ENCODE measurements around the gene JADE2.

JADE2 gene

GRCh38 chr5:134530301-134531077, 5.0 kb downstream of the JADE2 start:
- no peak for DNase-seq

- DNase-seq, result no peak
Measured at GRCh38 chr5:134533115-134533815, 7.8 kb downstream of the JADE2 start.

- no peak for DNase-seq
Measured at GRCh38 chr5:134534058-134534725, 8.7 kb downstream of the JADE2 start.

GRCh38 chr5:134534726-134535110, 9.2 kb downstream of the JADE2 start:
- no peak for DNase-seq

GRCh38 chr5:134536876-134537275, 11.4 kb downstream of the JADE2 start:
- DNase-seq, result no peak

GRCh38 chr5:134537297-134537696, 11.8 kb downstream of the JADE2 start:
- DNase-seq, result no peak

- DNase-seq, result no peak
Measured at GRCh38 chr5:134538296-134538695, 12.8 kb downstream of the JADE2 start.

- DNase-seq, result no peak
Measured at GRCh38 chr5:134539732-134540131, 14.3 kb downstream of the JADE2 start.

GRCh38 chr5:134540747-134541733, 15.6 kb downstream of the JADE2 start:
- DNase-seq, result no peak

GRCh38 chr5:134541736-134542376, 16.4 kb downstream of the JADE2 start:
- no peak for DNase-seq

- DNase-seq, result peak; percentile 22 to 42
Measured at GRCh38 chr5:134543820-134544614, 18.5 kb downstream of the JADE2 start.

- DNase-seq, result no peak
Measured at GRCh38 chr5:134545070-134545868, 19.8 kb downstream of the JADE2 start.

GRCh38 chr5:134547066-134547465, 21.6 kb downstream of the JADE2 start:
- no peak for DNase-seq

GRCh38 chr5:134547579-134547978, 22.1 kb downstream of the JADE2 start:
- DNase-seq, result no peak

GRCh38 chr5:134547999-134548658, 22.7 kb downstream of the JADE2 start:
- no peak for DNase-seq

GRCh38 chr5:134549714-134550113, 24.2 kb downstream of the JADE2 start:
- no peak for DNase-seq

GRCh38 chr5:134550271-134551214, 25.1 kb downstream of the JADE2 start:
- no peak for DNase-seq

GRCh38 chr5:134551901-134552300, 26.4 kb downstream of the JADE2 start:
- DNase-seq, result no peak

- no peak for DNase-seq
Measured at GRCh38 chr5:134552301-134552700, 26.8 kb downstream of the JADE2 start.

Data from stimulated activated CD4-positive, alpha-beta T cell treated with anti-CD3 and anti-CD28 coated beads, Interleukin-2, amount 100 ng/mL, for 48 hours (primary cell).